Stomach (tissue), 9 donors: ENCODE results near the gene DEFB123. TPM values are rescaled to one million over a fixed set of nuclear protein-coding genes. Genes with fewer than 3 reads are reported as not detected.

Source experiments
- DNase-seq, 2 donors: peaks; one replicate each; pipeline versions ENCODE4 v3.0.0 to v3.0.0-alpha.2; 2013 to 2019
- H3K27ac ChIP-seq, 5 donors: fragments of 200-600 bp in 4 of 5; sonication (generic) in 4 of 5; one replicate each; pipeline ENCODE4 v1.5.1; 2013 to 2019; ENCODE audit warnings: mild to moderate bottlenecking in 1 of 5, moderate library complexity in 1 of 5
- H3K27me3 ChIP-seq, 3 donors: fragments of 200-600 bp; sonication (generic); one replicate each; pipeline ENCODE4 v1.5.1; 2017 to 2019; ENCODE audit warnings: mixed run types in 1 of 3
- H3K36me3 ChIP-seq, 4 donors: fragments of 200-600 bp; sonication (generic); 1 replicate in 3 of 4; 2 replicates in 1 of 4; pipeline ENCODE4 v1.5.1; 2016 to 2019
- H3K4me1 ChIP-seq, 4 donors: fragments of 200-600 bp; sonication (generic); one replicate each; pipeline ENCODE4 v1.5.1; 2016 to 2019
- H3K4me3 ChIP-seq, 4 donors: fragments of 200-600 bp; sonication (generic) in 3 of 4; one replicate each; pipeline ENCODE4 v1.5.1; 2016 to 2019; ENCODE audit warnings: mild to moderate bottlenecking in 1 of 4
- H3K9me3 ChIP-seq, 4 donors: fragments of 200-600 bp; sonication (generic); one replicate each; pipeline ENCODE4 v1.5.1; 2016 to 2019
- CTCF ChIP-seq, 7 experiments: fragments of 450-650 bp in 4 of 7; fragments of 200-600 bp in 3 of 7; sonication (generic) in 3 of 7; IDR thresholded peaks; one replicate each; pipeline ENCODE4 v1.5.1; 2016 to 2019; ENCODE audit warnings: antibody characterized with exemption in 7 of 7, control low read depth in 2 of 7, mild to moderate bottlenecking in 1 of 7
- EP300 ChIP-seq: sonication (generic); formaldehyde crosslinking; IDR thresholded peaks from one replicate; pipeline ENCODE4 v1.6.1; 2017; ENCODE audit warnings: antibody characterized with exemption
- POLR2A ChIP-seq, 4 donors: fragments of 450-650 bp; IDR thresholded peaks; one replicate each; pipeline ENCODE4 v1.6.1; 2016; ENCODE audit warnings: antibody characterized with exemption in 4 of 4, control low read depth in 2 of 4, mild to moderate bottlenecking in 1 of 4, moderate library complexity in 1 of 4
- POLR2AphosphoS5 ChIP-seq, 3 donors: sonication (generic); formaldehyde crosslinking; IDR thresholded peaks; one replicate each; pipeline ENCODE4 v1.6.1; 2016; ENCODE audit warnings: antibody characterized with exemption in 3 of 3
- whole genome bisulfite sequencing, 5 donors: extraction: QIAGEN DNeasy Blood & Tissue Kit in 3 of 5; methylation state at CpG; one replicate each; pipeline versions ENCODE4 v1.1.5 to v1.1.7; 2013 to 2018; 5-methylcytosine and 5-hydroxymethylcytosine counted together
- intact Hi-C: fragments of 100-400 bp; cut with DNase I; formaldehyde crosslinking; loops from one replicate; pipeline ENCODE4 v1.15.1; 2023; ENCODE audit warnings: low total_unique reads
- polyA plus RNA-seq, 3 donors: library from polyadenylated mRNA; stranded (reverse); fragments of 200-250 nt; gene quantifications; one replicate each; pipeline ENCODE4 v1.2.3, GENCODE V29; 2013
- total RNA-seq, 5 donors: library from RNA; depleted of rRNA; stranded (reverse); fragments of >200 nt; gene quantifications; one replicate each; pipeline versions ENCODE4 v1.1.0 to v1.2.3, GENCODE V29; 2014 to 2016
- donor health status: healthy with polysubstance abuse.
- donor health status: Bipolar disorder and iron deficiency.
- donor health status: healthy.

The DEFB123 gene
- total and polyA plus RNA-seq, 8 donors: not detected

GRCh38 chr20:31475472-31476293 lies 35.3 kb downstream of the DEFB123 start:
- no peaks in the 10 kb centered on the region for H3K36me3 ChIP-seq
- intact Hi-C loops: no loop called here
- TF ChIP-seq POLR2AphosphoS5 (IDR thresholded peaks at IDR 0.05): no peak
- TF ChIP-seq POLR2A (IDR thresholded peaks at IDR 0.05): no peak
- TF ChIP-seq EP300: no peak
- no peak for TF ChIP-seq CTCF (IDR thresholded peaks at IDR 0.05)
- H3K4me3 ChIP-seq: peak overlapping the region; percentile 37 to 46 (median 44)
- WGBS, 5 donors: 4 to 11% (median 6%) methylated on average over 13 to 29 of the region's 29 CpGs
- peaks cover 10 to 21% (median 13%) of the 10 kb centered on the region in 4 donors for H3K4me1 ChIP-seq
- DNase-seq: peak in 1 of 2 donors; percentile 27
- H3K27ac ChIP-seq: peak overlapping the region in 4 of 5 donors; percentile 4 to 73 (median 47)
- H3K27me3 ChIP-seq: peaks cover 0 to 46% (median 20%) of the 10 kb centered on the region in 3 donors
- no peaks in the 10 kb centered on the region for H3K9me3 ChIP-seq

GRCh38 chr20:31476294-31476585 lies 35.8 kb downstream of the DEFB123 start:
- peak overlapping the region in 1 of 5 donors; percentile 73 for H3K27ac ChIP-seq

GRCh38 chr20:31476643-31477215 lies 36.3 kb downstream of the DEFB123 start:
- no peak overlapping the region for H3K4me3 ChIP-seq
- intact Hi-C loops: no loop called here
- peaks cover 0 to 46% (median 20%) of the 10 kb centered on the region in 3 donors for H3K27me3 ChIP-seq
- H3K27ac ChIP-seq: peak overlapping the region in 1 of 5 donors; percentile 73
- 67 to 79% (median 78%) methylated on average over 4 to 6 of the region's 6 CpGs for WGBS, 5 donors
- TF ChIP-seq POLR2AphosphoS5 (IDR thresholded peaks at IDR 0.05) (no peak), EP300 (no peak), POLR2A (IDR thresholded peaks at IDR 0.05) (no peak), CTCF (IDR thresholded peaks at IDR 0.05) (no peak)
- no peaks in the 10 kb centered on the region for H3K9me3 ChIP-seq
- DNase-seq: peak in 1 of 2 donors; percentile 10
- H3K36me3 ChIP-seq: no peaks in the 10 kb centered on the region
- peaks cover 10 to 21% (median 13%) of the 10 kb centered on the region in 4 donors for H3K4me1 ChIP-seq

More at GRCh38 chr20:31476294-31476585, 35.8 kb downstream of the DEFB123 start:
- Histone ChIP-seq H3K27me3 (peaks cover 0 to 46% (median 20%) of the 10 kb centered on the region in 3 donors), H3K36me3 (no peaks in the 10 kb centered on the region), H3K4me1 (peaks cover 10 to 21% (median 13%) of the 10 kb centered on the region in 4 donors), H3K4me3 (no peak overlapping the region), H3K9me3 (no peaks in the 10 kb centered on the region)
- WGBS, 5 donors: 58 to 66% (median 63%) methylated on average over 6 of the region's 6 CpGs
- peak in 1 of 2 donors; percentile 32 for DNase-seq
- no peak for TF ChIP-seq POLR2A (IDR thresholded peaks at IDR 0.05)
- no peak for TF ChIP-seq EP300
- TF ChIP-seq CTCF (IDR thresholded peaks at IDR 0.05): no peak
- no peak for TF ChIP-seq POLR2AphosphoS5 (IDR thresholded peaks at IDR 0.05)
- intact Hi-C loops: no loop called here

GRCh38 chr20:31484001-31484400 lies 43.6 kb downstream of the DEFB123 start:
- no peak for TF ChIP-seq EP300
- TF ChIP-seq CTCF (IDR thresholded peaks at IDR 0.05): no peak
- no peak for TF ChIP-seq POLR2AphosphoS5 (IDR thresholded peaks at IDR 0.05)
- TF ChIP-seq POLR2A (IDR thresholded peaks at IDR 0.05): no peak
- WGBS, 5 donors: 32 to 58% (median 37%) methylated on average over 29 to 36 of the region's 36 CpGs
- peaks cover 0 to 10% (median 8%) of the 10 kb centered on the region in 4 donors for H3K4me1 ChIP-seq
- no peak overlapping the region for H3K4me3 ChIP-seq
- H3K9me3 ChIP-seq: no peaks in the 10 kb centered on the region
- H3K27me3 ChIP-seq: peaks cover 0 to 22% (median 9%) of the 10 kb centered on the region in 3 donors
- intact Hi-C loops: no loop called here
- H3K36me3 ChIP-seq: no peaks in the 10 kb centered on the region
- H3K27ac ChIP-seq: peak overlapping the region in 1 of 5 donors; percentile 78
- peak in 1 of 2 donors; percentile 71 for DNase-seq
